A549 (cell line): Measurements from ENCODE around the gene PTRHD1. TPM values are rescaled to one million over a fixed set of nuclear protein-coding genes. Genes with fewer than 3 reads are reported as not detected.

Experiments used
- ATAC-seq, 2 experiments: fragments of 200-7000 bp in 1 of 2; fragments of >200 bp in 1 of 2; cut with Nextera tagmentation in 1 of 2; cut with Tn5 transposase in 1 of 2; 3 replicates each; pipeline versions ENCODE4 v1.8.0 to v1.9.1; 2018 to 2020; ENCODE audit warnings: mild to moderate bottlenecking in 1 of 2, moderate library complexity in 1 of 2
- CTCF ChIA-PET: fragments of 300-600 bp; sonication (Branson Sonifier 250); formaldehyde crosslinking; extraction: SDS; loops from one replicate; lab custom pipeline; 2021; ENCODE audit warnings: antibody characterized with exemption, inconsistent platforms; lab: Yijun Ruan, JAX
- POLR2A ChIA-PET: fragments of 350-600 bp; formaldehyde crosslinking; extraction: SDS; loops from one replicate; lab custom pipeline; 2021; ENCODE audit warnings: antibody characterized with exemption, inconsistent platforms; lab: Yijun Ruan, JAX
- DNase-seq, 2 experiments: peaks; one replicate each; pipeline versions ENCODE4 v3.0.0 to v3.0.0-alpha.2; 2011 to 2016; ENCODE audit warnings: low read depth in 1 of 2, low spot score in 1 of 2
- FAIRE-seq: peaks from 2 replicates; lab custom pipeline; 2011; peaks lifted over from hg19 to GRCh38; lab: Jason Lieb, UNC
- H3K27ac ChIP-seq, 2 experiments: fragments of >200 bp; sonication (Bioruptor Twin); formaldehyde crosslinking; 3 replicates each; pipeline ENCODE4 v1.5.1; 2016 to 2017
- H3K4me1 ChIP-seq: fragments of >200 bp; sonication (Bioruptor Twin); formaldehyde crosslinking; 3 replicates; pipeline ENCODE4 v1.6.1; 2016
- H3K4me2 ChIP-seq: fragments of >200 bp; sonication (Bioruptor Twin); formaldehyde crosslinking; 3 replicates; pipeline ENCODE4 v1.6.1; 2016
- H3K4me3 ChIP-seq: fragments of >200 bp; sonication (Bioruptor Twin); formaldehyde crosslinking; 3 replicates; pipeline ENCODE4 v1.5.1; 2016
- H3K9me3 ChIP-seq: fragments of >200 bp; sonication (Bioruptor Twin); formaldehyde crosslinking; 3 replicates; pipeline ENCODE4 v1.6.1; 2016
- CTCF ChIP-seq: fragments of >200 bp; sonication (Bioruptor Twin); formaldehyde crosslinking; IDR thresholded peaks from 3 replicates; pipeline ENCODE4 v1.5.1; 2016
- E2F6 ChIP-seq: IDR thresholded peaks from 2 replicates; pipeline ENCODE4 v1.6.1; 2012; ENCODE audit warnings: low read depth, borderline replicate concordance
- EHF ChIP-seq: fragments of 250-450 bp; sonication (Bioruptor Pico); IDR thresholded peaks from 2 replicates; pipeline ENCODE4 v1.5.0; 2020; ENCODE audit warnings: mild to moderate bottlenecking
- EHMT2 ChIP-seq: fragments of 200-600 bp; sonication (generic); IDR thresholded peaks from 2 replicates; pipeline ENCODE4 v1.6.1; 2016; ENCODE audit warnings: antibody characterized with exemption, low read depth, mild to moderate bottlenecking, moderate library complexity
- FOSB ChIP-seq: fragments of 250-450 bp; sonication (Bioruptor Pico); IDR thresholded peaks from 2 replicates; pipeline ENCODE4 v1.5.0; 2020; ENCODE audit warnings: mild to moderate bottlenecking, moderate library complexity
- HES2 ChIP-seq: fragments of >200 bp; sonication (Bioruptor Twin); formaldehyde crosslinking; IDR thresholded peaks from 2 replicates; pipeline ENCODE4 v1.6.1; 2016
- HMGXB4 ChIP-seq: fragments of 250-450 bp; sonication (Bioruptor Pico); IDR thresholded peaks from 2 replicates; pipeline ENCODE4 v1.5.0; 2021; ENCODE audit warnings: mild to moderate bottlenecking, moderate library complexity, borderline replicate concordance
- HOXA7 ChIP-seq: fragments of 250-450 bp; sonication (Bioruptor Pico); IDR thresholded peaks from 2 replicates; pipeline ENCODE4 v1.5.0; 2020; ENCODE audit warnings: mild to moderate bottlenecking, moderate library complexity
- KDM5A ChIP-seq: fragments of 200-600 bp; sonication (generic); IDR thresholded peaks from 2 replicates; pipeline ENCODE4 v1.6.1; 2016; ENCODE audit warnings: antibody characterized with exemption, mild to moderate bottlenecking
- MAFK ChIP-seq: fragments of 450-650 bp; IDR thresholded peaks from 2 replicates; pipeline ENCODE4 v1.6.1; 2014; ENCODE audit not compliant: partially characterized antibody
- MYC ChIP-seq: IDR thresholded peaks from 2 replicates; pipeline ENCODE4 v1.6.1; 2012; ENCODE audit warnings: mild to moderate bottlenecking, inconsistent platforms, low read length, improper control_type of control experiment, borderline replicate concordance
- NPAS2 ChIP-seq: fragments of 250-450 bp; sonication (Bioruptor Pico); IDR thresholded peaks from 2 replicates; pipeline ENCODE4 v1.8.0; 2022; ENCODE audit warnings: mild to moderate bottlenecking, moderate library complexity, borderline replicate concordance
- RAD21 ChIP-seq, 2 experiments: fragments of >200 bp in 1 of 2; sonication (Bioruptor Twin) in 1 of 2; formaldehyde crosslinking in 1 of 2; IDR thresholded peaks in 1 of 2; conservative IDR thresholded peaks in 1 of 2; 2 replicates in 1 of 2; 3 replicates in 1 of 2; pipeline ENCODE4 v1.6.1; 2012 to 2018; ENCODE audit warnings: inconsistent platforms in 1 of 2
- SMC3 ChIP-seq: fragments of >200 bp; sonication (Bioruptor Twin); formaldehyde crosslinking; IDR thresholded peaks from 3 replicates; pipeline ENCODE4 v1.6.1; 2018; ENCODE audit warnings: inconsistent platforms
- ZNF302 ChIP-seq: fragments of 250-450 bp; sonication (Bioruptor Pico); IDR thresholded peaks from 2 replicates; pipeline ENCODE4 v1.9.0; 2021; ENCODE audit warnings: inconsistent platforms, mild to moderate bottlenecking, moderate library complexity
- WGBS: methylation state at CpG from one replicate; pipeline ENCODE4 v1.1.6; 2017; ENCODE audit errors: missing lambda C conversion rate; 5-methylcytosine and 5-hydroxymethylcytosine counted together
- polyA plus RNA-seq, 4 experiments: library from polyadenylated mRNA; depleted of rRNA in 3 of 4; stranded (reverse); fragments of >200 nt; fragmentation: RNase III in 1 of 4; extraction: RNeasy Plus Mini Kit Qiagen cat#74134 plus additional on column Dnase treatment in 1 of 4; gene quantifications; 2 replicates in 3 of 4; 3 replicates in 1 of 4; pipeline ENCODE4 v1.2.3, GENCODE V29; 2011 to 2017

PTRHD1 gene
- polyA plus RNA-seq, 2 of the 4 experiments (the other 2 are of a cell fraction): 44.9 to 86.6 TPM

GRCh38 chr2:24819442-24820174, 26.4 kb upstream of the PTRHD1 start:
- H3K27ac ChIP-seq: peak overlapping the region in 1 of 2 experiments; percentile 67; a peak in 2 of 6 replicates
- TF ChIP-seq SMC3: no peak
- TF ChIP-seq ZNF302 (CRISPR knock-in tag): no peak
- TF ChIP-seq RAD21 (conservative IDR thresholded peaks at IDR 0.05 in 1 of 2, IDR thresholded peaks at IDR 0.05 in 1 of 2): no peak
- no peak for TF ChIP-seq HES2
- no peak for TF ChIP-seq MYC
- no peak for TF ChIP-seq EHF (CRISPR knock-in tag)
- no peak for TF ChIP-seq CTCF
- TF ChIP-seq EHMT2: no peak
- WGBS: 92% methylated on average over 20 of the region's 21 CpGs
- peaks cover 10% of the 10 kb centered on the region for H3K4me1 ChIP-seq
- POLR2A ChIA-PET: interaction anchor here (1.0 to 1.6 kb wide), 2 partner anchors 27 kb away, joined by 3 to 7 read pairs; partner anchors contain the start of genes CENPO and PTRHD1
- DNase-seq (no peak), ATAC-seq (peak in 1 of 2 experiments; percentile 6; a peak in 2 of 6 replicates), FAIRE-seq (no peak)
- no peaks in the 10 kb centered on the region for H3K9me3 ChIP-seq
- CTCF ChIA-PET: interaction anchor here (0.8 to 15.3 kb wide), 8 partner anchors 8 to 740 kb away, joined by 3 to 252 read pairs (median 4); partner anchors contain the start of genes CENPO and PTRHD1
- H3K4me3 ChIP-seq: no peak overlapping the region
- no peak overlapping the region for H3K4me2 ChIP-seq

- no peak for FAIRE-seq
Observed at GRCh38 chr2:24818721-24819167, 25.6 kb upstream of the PTRHD1 start.

More at GRCh38 chr2:24818721-24819167, 25.6 kb upstream of the PTRHD1 start:
- Histone ChIP-seq H3K9me3 (no peaks in the 10 kb centered on the region), H3K4me1 (peaks cover 10% of the 10 kb centered on the region), H3K4me2 (no peak overlapping the region), H3K27ac (peak overlapping the region; percentile 14 to 67; a peak in 4 of 6 replicates), H3K4me3 (no peak overlapping the region)
- DNase-seq (no peak), ATAC-seq (no peak)
- WGBS: 82% methylated on average over 9 of the region's 9 CpGs
- POLR2A ChIA-PET: interaction anchor here (1.6 kb wide), 1 partner anchor 26 kb away, joined by 7 read pairs; the partner anchor contains the start of genes CENPO and PTRHD1
- CTCF ChIA-PET: interaction anchor here (1.0 to 15.3 kb wide), 6 partner anchors 9 to 740 kb away, joined by 3 to 252 read pairs (median 8); partner anchors contain the start of genes CENPO and PTRHD1
- TF ChIP-seq HMGXB4 (CRISPR knock-in tag) (no peak), FOSB (CRISPR knock-in tag) (no peak), KDM5A (no peak), NPAS2 (CRISPR knock-in tag) (no peak), MAFK (peak; percentile 15), E2F6 (no peak), HOXA7 (no peak)
